Ascending aorta (tissue), 2 donors: ENCODE data around the gene MYH9. TPM values are rescaled to one million over a fixed set of nuclear protein-coding genes. Genes with fewer than 3 reads are reported as not detected.
"Not testable (repeated sequence)": the region's sequence is repeated elsewhere in the genome, so short reads cannot be mapped to it uniquely, and the experiment has no call there.

Experiments used
- DNase-seq, 2 donors: peaks; one replicate each; pipeline ENCODE4 v3.0.0-alpha.2; 2019; ENCODE audit warnings: low spot score in 2 of 2
- H3K27ac ChIP-seq, 2 donors: fragments of 200-600 bp; sonication (generic); one replicate each; pipeline ENCODE4 v1.5.1; 2016 to 2017; ENCODE audit warnings: mild to moderate bottlenecking in 1 of 2
- H3K27me3 ChIP-seq: fragments of 200-600 bp; sonication (generic); one replicate; pipeline ENCODE4 v1.5.1; 2017
- H3K36me3 ChIP-seq, 2 donors: fragments of 200-600 bp; sonication (generic); one replicate each; pipeline ENCODE4 v1.5.1; 2016
- H3K4me1 ChIP-seq, 2 donors: fragments of 200-600 bp; sonication (generic); one replicate each; pipeline ENCODE4 v1.5.1; 2016 to 2017; ENCODE audit warnings: mild to moderate bottlenecking in 1 of 2
- H3K4me3 ChIP-seq, 2 donors: fragments of 200-600 bp; sonication (generic); one replicate each; pipeline ENCODE4 v1.5.1; 2016 to 2017; ENCODE audit warnings: mild to moderate bottlenecking in 1 of 2
- H3K9me3 ChIP-seq, 2 donors: fragments of 200-600 bp; sonication (generic); one replicate each; pipeline ENCODE4 v1.5.1; 2016
- CTCF ChIP-seq, 3 experiments: fragments of 200-600 bp in 2 of 3; fragments of 450-650 bp in 1 of 3; sonication (generic) in 2 of 3; IDR thresholded peaks; one replicate each; pipeline ENCODE4 v1.5.1; 2016 to 2019; ENCODE audit warnings: antibody characterized with exemption in 3 of 3, mild to moderate bottlenecking in 1 of 3, moderate library complexity in 1 of 3
- intact Hi-C: fragments of 100-400 bp; cut with DNase I; formaldehyde crosslinking; loops from one replicate; pipeline ENCODE4 v1.15.1; 2023
- total RNA-seq: library from RNA; depleted of rRNA; stranded (reverse); fragments of >200 nt; gene quantifications from one replicate; pipeline ENCODE4 v1.1.0, GENCODE V29; 2016

The MYH9 gene
- total RNA-seq, 1 donor from 2014 or later: 1,114 TPM

GRCh38 chr22:36252754-36253522 is 134.8 kb downstream of the MYH9 start, which contains the start of gene APOL1:
Gene APOL1 (plus strand): TSS chr22:36253133. CDS start chr22:36254956, 1,823 bp downstream.
- TF ChIP-seq CTCF (IDR thresholded peaks at IDR 0.05): no peak
- Histone ChIP-seq H3K27ac (peak within 1 kb of the TSS; percentile 69 to 78), H3K27me3 (no peaks in the 10 kb centered on the region), H3K4me3 (peak within 1 kb of the TSS; percentile 52 to 63), H3K9me3 (peaks cover 0 to 4% of the 10 kb centered on the region in 2 donors), H3K36me3 (no peaks in the 10 kb centered on the region), H3K4me1 (peaks cover 0 to 18% of the 10 kb centered on the region in 2 donors)
- intact Hi-C loops: loop anchor here (1.0 kb wide), 1 partner anchor 14 kb away; the partner anchor contains the start of gene APOL2
- DNase-seq: no peak

GRCh38 chr22:36251979-36252608 is 135.7 kb downstream of the MYH9 start:
- H3K9me3 ChIP-seq, H3K36me3 ChIP-seq, H3K27me3 ChIP-seq, intact Hi-C loops, H3K4me3 ChIP-seq, DNase-seq: not testable (repeated sequence)
- Histone ChIP-seq H3K4me1 (peaks cover 0 to 18% of the 10 kb centered on the region in 2 donors), H3K27ac (peak overlapping the region in 1 of 2 donors; percentile 78)

- peaks cover 0 to 18% of the 10 kb centered on the region in 2 donors for H3K4me1 ChIP-seq
- H3K9me3 ChIP-seq, H3K4me3 ChIP-seq, intact Hi-C loops, H3K27me3 ChIP-seq, H3K36me3 ChIP-seq, H3K27ac ChIP-seq, DNase-seq: not testable (repeated sequence)
These were observed 137.3 kb downstream of the MYH9 start for GRCh38 chr22:36250292-36250960.

GRCh38 chr22:36249160-36249559 is 138.6 kb downstream of the MYH9 start:
- Histone ChIP-seq H3K27ac (no peak overlapping the region), H3K4me1 (peaks cover under 1 to 23% of the 10 kb centered on the region in 2 donors), H3K9me3 (peaks cover 0 to 4% of the 10 kb centered on the region in 2 donors), H3K4me3 (no peak overlapping the region), H3K36me3 (no peaks in the 10 kb centered on the region), H3K27me3 (no peaks in the 10 kb centered on the region)
- intact Hi-C loops: no loop called here
- no peak for TF ChIP-seq CTCF (IDR thresholded peaks at IDR 0.05)
- DNase-seq: no peak

- no peaks in the 10 kb centered on the region for H3K27me3 ChIP-seq
- DNase-seq: no peak
- no peak overlapping the region for H3K27ac ChIP-seq
- TF ChIP-seq CTCF (IDR thresholded peaks at IDR 0.05): no peak
- H3K4me3 ChIP-seq: no peak overlapping the region
- intact Hi-C loops: no loop called here
- H3K4me1 ChIP-seq: peaks cover 4 to 17% of the 10 kb centered on the region in 2 donors
- no peaks in the 10 kb centered on the region for H3K36me3 ChIP-seq
- H3K9me3 ChIP-seq: peaks cover 0 to 4% of the 10 kb centered on the region in 2 donors
These were observed 139.8 kb downstream of the MYH9 start for GRCh38 chr22:36247955-36248354.

GRCh38 chr22:36246718-36247117 is 141.0 kb downstream of the MYH9 start:
- Histone ChIP-seq H3K27me3 (no peaks in the 10 kb centered on the region), H3K27ac (peak overlapping the region in 1 of 2 donors; percentile 16), H3K4me1 (peaks cover 4 to 17% of the 10 kb centered on the region in 2 donors), H3K4me3 (no peak overlapping the region), H3K36me3 (no peaks in the 10 kb centered on the region), H3K9me3 (peaks cover 0 to 4% of the 10 kb centered on the region in 2 donors)
- intact Hi-C loops: no loop called here
- TF ChIP-seq CTCF (IDR thresholded peaks at IDR 0.05): no peak
- no peak for DNase-seq
